HFFc6 (cell line): Measurements from ENCODE around the gene CLK2. TPM values are rescaled to one million over a fixed set of nuclear protein-coding genes. Genes with fewer than 3 reads are reported as not detected.

Source experiments
- DNase-seq: peaks from one replicate; pipeline ENCODE4 v3.0.0-alpha.2; 2018
- H3K27ac Mint-ChIP-seq: 2 replicates; pipeline ENCODE4 v1.8.0; 2020; ENCODE audit warnings: mild to moderate bottlenecking, mixed read lengths
- H3K27me3 Mint-ChIP-seq: 2 replicates; pipeline ENCODE4 v1.8.0; 2021; ENCODE audit warnings: mild to moderate bottlenecking, moderate library complexity, mixed read lengths; ENCODE audit not compliant: insufficient read depth
- H3K36me3 Mint-ChIP-seq: 2 replicates; pipeline ENCODE4 v1.8.0; 2021; ENCODE audit warnings: low read depth, mixed read lengths
- H3K4me1 Mint-ChIP-seq: 2 replicates; pipeline ENCODE4 v1.8.0; 2020; ENCODE audit warnings: low read depth, mixed read lengths
- H3K4me3 Mint-ChIP-seq: 2 replicates; pipeline ENCODE4 v1.8.0; 2020; ENCODE audit warnings: mild to moderate bottlenecking, moderate library complexity, mixed read lengths
- H3K9me3 Mint-ChIP-seq: 2 replicates; pipeline ENCODE4 v1.8.0; 2020; ENCODE audit warnings: mild to moderate bottlenecking, mixed read lengths
- CTCF ChIP-seq: fragments of 200-600 bp; sonication (generic); IDR thresholded peaks from 2 replicates; pipeline ENCODE4 v1.5.0; 2021; ENCODE audit warnings: antibody characterized with exemption, mild to moderate bottlenecking
- total RNA-seq, 6 experiments: library from RNA; stranded (reverse); fragmentation: NEBNext Ultra II Directional; extraction: Animal tissue kit (Norgen Biotek cat#: 25700); gene quantifications; 2 replicates in 1 of 6; 3 replicates in 5 of 6; pipeline ENCODE4 v1.2.3, GENCODE V29; 2021

CLK2 gene
- total RNA-seq, 6 experiments from 2014 or later = 24.8 to 32.8 (median 30.0) TPM

GRCh38 chr1:155261852-155262673 lies 11.2 kb downstream of the CLK2 start, which contains the start of gene SCAMP3:
SCAMP3 (minus strand) TSS chr1:155262360; CDS start chr1:155262151, 209 bp downstream.
- Mint-ChIP-seq H3K27ac (peak within 1 kb of the TSS; percentile 88), H3K4me3 (peak within 1 kb of the TSS; percentile 96), H3K4me1 (peaks cover 33% of the 10 kb centered on the region), H3K27me3 (peaks cover 4% of the 10 kb centered on the region), H3K36me3 (peaks cover 43% of the 10 kb centered on the region), H3K9me3 (no peaks in the 10 kb centered on the region)
- TF ChIP-seq CTCF = no peak
- DNase-seq = peak; percentile 97

- no peaks in the 10 kb centered on the region for H3K9me3 Mint-ChIP-seq
- H3K4me1 Mint-ChIP-seq = peaks cover 39% of the 10 kb centered on the region
- peak overlapping the region; percentile 88 for H3K27ac Mint-ChIP-seq
- peaks cover 4% of the 10 kb centered on the region for H3K27me3 Mint-ChIP-seq
- peak overlapping the region; percentile 96 for H3K4me3 Mint-ChIP-seq
- peak; percentile 48 for TF ChIP-seq CTCF
- peaks cover 41% of the 10 kb centered on the region for H3K36me3 Mint-ChIP-seq
- DNase-seq = no peak
These were observed 11.8 kb downstream of the CLK2 start for GRCh38 chr1:155261493-155261851.

GRCh38 chr1:155260276-155260675 lies 13.0 kb downstream of the CLK2 start:
- peaks cover 35% of the 10 kb centered on the region for H3K36me3 Mint-ChIP-seq
- peaks cover 49% of the 10 kb centered on the region for H3K4me1 Mint-ChIP-seq
- peak overlapping the region; percentile 88; the same call in 1 of the 2 replicates for H3K27ac Mint-ChIP-seq
- peaks cover 4% of the 10 kb centered on the region for H3K27me3 Mint-ChIP-seq
- H3K9me3 Mint-ChIP-seq = no peaks in the 10 kb centered on the region
- no peak for DNase-seq
- H3K4me3 Mint-ChIP-seq = peak overlapping the region; percentile 96; the same call in 1 of the 2 replicates
- TF ChIP-seq CTCF = no peak

- Mint-ChIP-seq H3K27me3 (peaks cover 2% of the 10 kb centered on the region), H3K9me3 (no peaks in the 10 kb centered on the region), H3K27ac (peak overlapping the region; percentile 91), H3K4me3 (peak overlapping the region; percentile 90), H3K36me3 (peaks cover 18% of the 10 kb centered on the region), H3K4me1 (peaks cover 55% of the 10 kb centered on the region)
- TF ChIP-seq CTCF = no peak
- DNase-seq = no peak
These were observed 17.0 kb downstream of the CLK2 start for GRCh38 chr1:155256058-155256852.

GRCh38 chr1:155255243-155256007 lies 17.9 kb downstream of the CLK2 start, which contains the start of gene ENTREP3:
ENTREP3 (minus strand) TSS chr1:155255483; CDS start chr1:155254877, 606 bp downstream.
- H3K27ac Mint-ChIP-seq = peak within 1 kb of the TSS; percentile 91
- H3K36me3 Mint-ChIP-seq = peaks cover 12% of the 10 kb centered on the region
- H3K4me1 Mint-ChIP-seq = peaks cover 52% of the 10 kb centered on the region
- TF ChIP-seq CTCF = peak; percentile 29; the same call in 1 of the 2 replicates
- H3K27me3 Mint-ChIP-seq = peaks cover 2% of the 10 kb centered on the region
- peak; percentile 70 for DNase-seq
- no peaks in the 10 kb centered on the region for H3K9me3 Mint-ChIP-seq
- peak within 1 kb of the TSS; percentile 90 for H3K4me3 Mint-ChIP-seq
